Spleen (tissue), 7 donors: ENCODE data around the gene ATXN1.

ENCODE experiments used
- POLR2AphosphoS5 ChIP-seq, 3 donors: sonication (generic); formaldehyde crosslinking; IDR thresholded peaks; one replicate each; pipeline ENCODE4 v1.5.1; 2017; ENCODE audit warnings: antibody characterized with exemption in 3 of 3
- TF ChIP-seq, protein P1 (sequence below), 11 experiments: fragments of 200-600 bp in 7 of 11; fragments of 450-650 bp in 4 of 11; sonication (generic) in 4 of 11; IDR thresholded peaks in 8 of 11; conservative IDR thresholded peaks in 3 of 11; 1 replicate in 7 of 11; 2 replicates in 4 of 11; pipeline versions ENCODE4 v1.4.0 to v1.8.0; 2016 to 2021; ENCODE audit warnings: antibody characterized with exemption in 11 of 11, inconsistent platforms in 4 of 11, mild to moderate bottlenecking in 1 of 11
- donor health status: DM: no; HTN: no; CAD: no; lungs with moderate emphysema.
- donor health status: DM: no; HTN: no; CAD: no.
- donor health status: DM: no; HTN: no; CAD: no.

DNA sequence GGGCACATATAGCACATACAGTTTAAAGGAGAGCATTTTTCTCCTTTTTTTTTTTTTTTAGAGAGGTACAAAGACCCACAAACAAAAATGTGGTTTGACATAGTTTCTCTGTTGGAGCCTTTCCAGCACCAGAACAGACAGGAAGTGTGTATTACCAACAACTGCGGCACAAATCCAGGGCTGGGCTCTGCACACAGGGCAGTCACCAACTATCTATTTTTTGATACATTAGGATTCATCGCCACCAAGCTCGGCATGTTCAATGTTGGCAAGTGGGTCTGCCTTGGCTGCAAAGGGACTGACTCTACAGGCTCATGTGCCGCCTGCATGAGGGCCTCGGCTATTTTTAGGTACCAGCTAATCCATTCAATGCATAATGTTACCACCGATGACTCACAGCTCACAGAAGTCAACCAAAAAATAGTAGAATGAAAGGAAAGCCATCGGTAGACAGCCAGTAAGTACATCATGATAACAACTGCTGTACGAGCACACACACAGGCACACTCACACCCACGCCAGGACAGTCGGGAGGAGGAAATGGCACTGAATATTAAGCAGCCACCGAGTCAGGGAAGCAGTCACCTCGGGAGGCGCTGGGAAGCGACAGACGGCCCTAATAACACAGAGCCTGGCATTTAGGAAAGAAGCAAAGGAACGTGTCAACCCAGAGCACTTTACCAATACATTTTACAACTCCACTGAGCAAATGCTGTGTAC, 441.3 kb downstream of the ATXN1 start:
- TF ChIP-seq, protein P1, sequence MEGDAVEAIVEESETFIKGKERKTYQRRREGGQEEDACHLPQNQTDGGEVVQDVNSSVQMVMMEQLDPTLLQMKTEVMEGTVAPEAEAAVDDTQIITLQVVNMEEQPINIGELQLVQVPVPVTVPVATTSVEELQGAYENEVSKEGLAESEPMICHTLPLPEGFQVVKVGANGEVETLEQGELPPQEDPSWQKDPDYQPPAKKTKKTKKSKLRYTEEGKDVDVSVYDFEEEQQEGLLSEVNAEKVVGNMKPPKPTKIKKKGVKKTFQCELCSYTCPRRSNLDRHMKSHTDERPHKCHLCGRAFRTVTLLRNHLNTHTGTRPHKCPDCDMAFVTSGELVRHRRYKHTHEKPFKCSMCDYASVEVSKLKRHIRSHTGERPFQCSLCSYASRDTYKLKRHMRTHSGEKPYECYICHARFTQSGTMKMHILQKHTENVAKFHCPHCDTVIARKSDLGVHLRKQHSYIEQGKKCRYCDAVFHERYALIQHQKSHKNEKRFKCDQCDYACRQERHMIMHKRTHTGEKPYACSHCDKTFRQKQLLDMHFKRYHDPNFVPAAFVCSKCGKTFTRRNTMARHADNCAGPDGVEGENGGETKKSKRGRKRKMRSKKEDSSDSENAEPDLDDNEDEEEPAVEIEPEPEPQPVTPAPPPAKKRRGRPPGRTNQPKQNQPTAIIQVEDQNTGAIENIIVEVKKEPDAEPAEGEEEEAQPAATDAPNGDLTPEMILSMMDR (IDR thresholded peaks at IDR 0.05 in 8 of 11, conservative IDR thresholded peaks at IDR 0.05 in 3 of 11): no peak
- TF ChIP-seq POLR2AphosphoS5 (IDR thresholded peaks at IDR 0.05): peak in 2 of 3 donors; percentile 28 to 66
